ENCODE measurements around the gene SLC8B1. TPM values are rescaled to one million over a fixed set of nuclear protein-coding genes. Genes with fewer than 3 reads are reported as not detected.

Gene SLC8B1
- total and polyA plus RNA-seq, 9 of the 15 experiments (the other 6 are each of a cell fraction or from before 2014, with no cell fraction given), result 0.86 to 34.1 (median 18.5) TPM

DNA sequence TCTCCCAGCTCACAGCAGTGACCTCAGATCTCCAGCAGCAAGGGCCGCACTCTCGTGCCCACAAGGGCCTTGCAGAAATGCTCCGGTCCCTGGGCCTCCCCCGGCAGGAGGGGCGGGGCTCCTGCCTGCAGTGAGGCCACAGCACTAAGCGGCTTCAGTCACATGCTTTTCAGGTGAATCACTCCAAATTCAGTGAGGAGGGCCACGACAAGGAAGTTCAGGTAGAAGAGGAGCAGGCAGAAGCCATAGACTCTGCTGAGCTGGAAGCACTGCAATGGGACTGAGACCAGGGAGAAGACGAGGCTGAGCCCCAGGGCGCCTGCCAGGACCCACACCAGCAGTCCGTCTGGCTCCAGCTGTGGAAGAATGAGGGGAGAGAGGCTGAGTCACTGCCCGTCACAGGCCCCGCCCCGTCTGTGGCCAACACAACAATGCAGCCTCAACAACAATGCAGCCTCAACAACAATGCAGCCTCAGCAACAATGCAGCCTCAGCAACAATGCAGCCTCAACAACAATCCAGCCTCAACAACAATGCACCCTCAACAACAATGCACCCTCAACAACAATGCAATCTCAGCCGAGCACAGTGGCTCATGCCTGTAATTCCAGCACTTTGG lies 35.2 kb downstream of the SLC8B1 start (continued):
- TF ChIP-seq, protein P1, sequence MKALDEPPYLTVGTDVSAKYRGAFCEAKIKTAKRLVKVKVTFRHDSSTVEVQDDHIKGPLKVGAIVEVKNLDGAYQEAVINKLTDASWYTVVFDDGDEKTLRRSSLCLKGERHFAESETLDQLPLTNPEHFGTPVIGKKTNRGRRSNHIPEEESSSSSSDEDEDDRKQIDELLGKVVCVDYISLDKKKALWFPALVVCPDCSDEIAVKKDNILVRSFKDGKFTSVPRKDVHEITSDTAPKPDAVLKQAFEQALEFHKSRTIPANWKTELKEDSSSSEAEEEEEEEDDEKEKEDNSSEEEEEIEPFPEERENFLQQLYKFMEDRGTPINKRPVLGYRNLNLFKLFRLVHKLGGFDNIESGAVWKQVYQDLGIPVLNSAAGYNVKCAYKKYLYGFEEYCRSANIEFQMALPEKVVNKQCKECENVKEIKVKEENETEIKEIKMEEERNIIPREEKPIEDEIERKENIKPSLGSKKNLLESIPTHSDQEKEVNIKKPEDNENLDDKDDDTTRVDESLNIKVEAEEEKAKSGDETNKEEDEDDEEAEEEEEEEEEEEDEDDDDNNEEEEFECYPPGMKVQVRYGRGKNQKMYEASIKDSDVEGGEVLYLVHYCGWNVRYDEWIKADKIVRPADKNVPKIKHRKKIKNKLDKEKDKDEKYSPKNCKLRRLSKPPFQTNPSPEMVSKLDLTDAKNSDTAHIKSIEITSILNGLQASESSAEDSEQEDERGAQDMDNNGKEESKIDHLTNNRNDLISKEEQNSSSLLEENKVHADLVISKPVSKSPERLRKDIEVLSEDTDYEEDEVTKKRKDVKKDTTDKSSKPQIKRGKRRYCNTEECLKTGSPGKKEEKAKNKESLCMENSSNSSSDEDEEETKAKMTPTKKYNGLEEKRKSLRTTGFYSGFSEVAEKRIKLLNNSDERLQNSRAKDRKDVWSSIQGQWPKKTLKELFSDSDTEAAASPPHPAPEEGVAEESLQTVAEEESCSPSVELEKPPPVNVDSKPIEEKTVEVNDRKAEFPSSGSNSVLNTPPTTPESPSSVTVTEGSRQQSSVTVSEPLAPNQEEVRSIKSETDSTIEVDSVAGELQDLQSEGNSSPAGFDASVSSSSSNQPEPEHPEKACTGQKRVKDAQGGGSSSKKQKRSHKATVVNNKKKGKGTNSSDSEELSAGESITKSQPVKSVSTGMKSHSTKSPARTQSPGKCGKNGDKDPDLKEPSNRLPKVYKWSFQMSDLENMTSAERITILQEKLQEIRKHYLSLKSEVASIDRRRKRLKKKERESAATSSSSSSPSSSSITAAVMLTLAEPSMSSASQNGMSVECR (CRISPR knock-in tag; IDR thresholded peaks at IDR 0.05), result no peak
- no peak for TF ChIP-seq STAT5B (CRISPR knock-in tag; IDR thresholded peaks at IDR 0.05)
- no peak for TF ChIP-seq KDM5B (IDR thresholded peaks at IDR 0.05; ENCODE audit: insufficient replicate concordance, low read depth, low read length)
- TF ChIP-seq, protein P2, sequence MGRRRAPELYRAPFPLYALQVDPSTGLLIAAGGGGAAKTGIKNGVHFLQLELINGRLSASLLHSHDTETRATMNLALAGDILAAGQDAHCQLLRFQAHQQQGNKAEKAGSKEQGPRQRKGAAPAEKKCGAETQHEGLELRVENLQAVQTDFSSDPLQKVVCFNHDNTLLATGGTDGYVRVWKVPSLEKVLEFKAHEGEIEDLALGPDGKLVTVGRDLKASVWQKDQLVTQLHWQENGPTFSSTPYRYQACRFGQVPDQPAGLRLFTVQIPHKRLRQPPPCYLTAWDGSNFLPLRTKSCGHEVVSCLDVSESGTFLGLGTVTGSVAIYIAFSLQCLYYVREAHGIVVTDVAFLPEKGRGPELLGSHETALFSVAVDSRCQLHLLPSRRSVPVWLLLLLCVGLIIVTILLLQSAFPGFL (CRISPR knock-in tag; IDR thresholded peaks at IDR 0.05), result no peak
- TF ChIP-seq C11orf30 (IDR thresholded peaks at IDR 0.05; ENCODE audit: low read depth), result peak; percentile 85
- TF ChIP-seq POLR3G (IDR thresholded peaks at IDR 0.05; ENCODE audit: extremely low read depth, insufficient read length, insufficient replicate concordance), result no peak
- no peak for TF ChIP-seq FOXA3 (CRISPR knock-in tag; conservative IDR thresholded peaks at IDR 0.05 in 1 of 2, IDR thresholded peaks at IDR 0.05 in 1 of 2)
- peak in 1 of 2 experiments; percentile 51; a peak in 1 of 4 replicates for TF ChIP-seq HDAC1 (IDR thresholded peaks at IDR 0.05)
- TF ChIP-seq RAD21 (CRISPR knock-in tag; conservative IDR thresholded peaks at IDR 0.05 in 1 of 2, IDR thresholded peaks at IDR 0.05 in 1 of 2), result no peak
- no peak for TF ChIP-seq ZC3H4 (CRISPR knock-in tag; IDR thresholded peaks at IDR 0.05; ENCODE audit: borderline replicate concordance)
- no peak for TF ChIP-seq TSC22D4 (tag; IDR thresholded peaks at IDR 0.05)
- 0 out of 2 replicates have a peak, but pooled peaks have one; percentile 6 for TF ChIP-seq MEF2D (tag; conservative IDR thresholded peaks at IDR 0.05; ENCODE audit: low read depth)
- no peak for TF ChIP-seq ZNF695 (CRISPR knock-in tag; IDR thresholded peaks at IDR 0.05)
- no peak for TF ChIP-seq SIN3A (IDR thresholded peaks at IDR 0.05; ENCODE audit: borderline replicate concordance in 2 of 2, control insufficient read depth in 1 of 2, low read depth in 2 of 2, low read length in 2 of 2)
- 0 out of 4 replicates have a peak, but pooled peaks of 1 of the 2 experiments have one; percentile 31 for TF ChIP-seq NRF1 (conservative IDR thresholded peaks at IDR 0.05 in 1 of 2, IDR thresholded peaks at IDR 0.05 in 1 of 2)
- no peak for TF ChIP-seq ZNF589 (CRISPR knock-in tag; IDR thresholded peaks at IDR 0.05; ENCODE audit: low read depth)
- TF ChIP-seq ARHGAP35 (IDR thresholded peaks at IDR 0.05; ENCODE audit: partially characterized antibody), result no peak
- no peak for TF ChIP-seq RBM14 (IDR thresholded peaks at IDR 0.05; ENCODE audit: borderline replicate concordance, insufficient read depth, low read depth, low read length)
- no peak for TF ChIP-seq GTF2E2 (tag; IDR thresholded peaks at IDR 0.05)
- TF ChIP-seq BMI1 (IDR thresholded peaks at IDR 0.05; ENCODE audit: low read length), result no peak
- TF ChIP-seq PHTF2 (CRISPR knock-in tag; IDR thresholded peaks at IDR 0.05), result no peak
- peak; percentile 91 for TF ChIP-seq FOSL1 (tag; conservative IDR thresholded peaks at IDR 0.05)

All from K562 (cell line).